GM19467 (cell line): ENCODE data around the gene TPRG1.
A peak's percentile ranks its signal among the peaks of the same experiment; 100 is the strongest.

Source experiments
- ATAC-seq: cut with Tn5 transposase; IDR thresholded peaks from one replicate; pipeline ENCODE4 v1.9.1; 2021; ENCODE audit warnings: mild to moderate bottlenecking, moderate library complexity; ENCODE audit not compliant: unreplicated experiment

The TPRG1 gene

DNA sequence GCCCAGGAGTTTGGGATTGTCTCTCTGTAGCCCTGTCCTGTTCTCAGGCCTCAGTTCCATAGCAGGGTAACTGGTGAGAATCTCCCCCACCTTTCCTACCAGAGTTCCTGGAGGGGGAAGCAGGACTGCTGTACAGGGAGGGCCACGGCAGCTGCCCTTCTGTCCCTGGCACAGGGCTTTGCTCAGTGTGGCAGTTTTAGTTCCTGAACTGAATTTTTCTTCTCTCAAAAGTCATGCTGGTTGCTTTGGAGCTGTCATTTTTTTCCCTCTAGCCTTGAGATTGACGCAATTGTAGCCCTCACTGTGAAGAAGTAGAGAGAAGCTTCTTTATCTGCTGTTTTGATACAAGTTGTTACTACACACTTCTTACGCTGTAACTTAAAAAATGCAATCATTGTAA, 55.5 kb downstream of the TPRG1 start:
- no peak for ATAC-seq

DNA sequence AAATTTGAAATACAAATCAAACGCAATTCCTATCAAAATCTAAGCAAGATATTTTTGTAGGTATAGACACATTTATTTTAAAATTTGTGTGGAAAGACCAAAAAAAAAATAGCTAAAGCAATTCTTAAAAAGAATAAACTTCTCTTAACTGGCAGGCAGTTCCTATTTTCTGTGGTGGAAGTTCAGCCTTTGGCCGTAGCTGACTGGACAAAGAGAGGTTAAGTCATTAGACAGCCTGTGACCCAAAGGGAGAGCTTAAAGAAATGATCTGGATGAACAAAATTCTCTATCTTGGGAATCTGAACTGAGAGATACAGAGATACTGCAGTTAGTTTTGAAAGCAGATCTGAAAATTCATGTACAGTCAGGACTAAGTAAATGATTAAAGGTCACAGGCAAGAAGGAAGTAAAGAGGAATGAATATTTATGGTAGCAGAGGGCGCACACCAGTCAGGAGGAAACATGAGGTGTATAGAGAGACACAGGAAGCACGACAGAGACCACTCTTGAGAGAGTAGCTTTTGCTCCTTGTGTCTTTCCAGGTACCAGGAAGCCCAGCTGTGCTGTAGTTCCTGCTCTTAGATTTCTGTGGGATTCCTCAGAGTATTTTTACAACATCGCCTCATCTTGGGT, 57.5 kb downstream of the TPRG1 start:
- ATAC-seq, result peak; percentile 86

DNA sequence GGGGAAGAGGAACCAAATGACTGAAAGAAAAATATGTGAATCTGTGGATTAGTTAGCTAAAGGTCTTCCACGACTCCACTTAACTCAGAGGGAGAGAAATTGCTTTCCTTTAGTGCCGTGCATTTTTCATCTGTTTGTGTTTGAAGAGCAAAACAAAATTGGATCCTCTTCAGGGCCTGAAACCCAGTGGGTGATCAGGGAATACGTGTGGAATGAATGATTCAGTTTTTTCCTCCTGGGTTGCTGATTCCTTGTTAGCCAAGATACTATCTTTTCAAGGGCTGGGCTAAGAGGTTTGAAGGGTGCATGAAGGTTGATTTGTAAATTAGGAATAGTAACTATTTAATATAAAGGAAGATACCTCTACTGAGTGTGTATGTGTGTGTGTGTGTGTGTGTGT, 61.0 kb downstream of the TPRG1 start:
- no peak for ATAC-seq

DNA sequence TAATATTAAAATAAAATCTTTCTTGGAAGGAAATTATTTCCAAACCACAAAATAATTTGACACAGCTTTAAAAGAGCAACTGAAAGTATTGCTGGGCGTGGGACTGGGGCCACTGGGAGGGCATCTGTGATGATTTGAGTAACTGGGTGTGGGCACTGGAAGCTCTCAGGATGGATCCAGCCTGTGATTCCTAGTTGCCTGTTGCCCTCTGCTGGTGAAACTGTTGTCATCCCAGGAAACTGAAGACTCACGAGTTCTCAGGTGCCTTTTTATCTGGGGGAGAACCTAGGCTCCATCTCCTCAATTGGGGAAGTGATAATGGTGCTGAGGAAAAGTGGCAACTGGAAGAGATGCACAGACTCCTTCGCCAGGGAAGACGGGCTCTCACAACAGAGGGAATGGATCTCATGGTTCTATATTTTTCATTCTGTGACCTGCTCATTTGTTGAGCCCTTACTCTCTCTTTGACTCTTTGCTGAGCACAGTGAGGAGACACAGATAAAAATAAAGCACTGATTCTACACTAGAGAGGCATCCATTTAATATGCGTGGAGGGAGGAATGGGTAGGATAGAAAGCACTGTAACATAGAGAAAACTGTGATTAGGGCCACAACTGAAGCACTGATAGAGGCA, 61.6 kb downstream of the TPRG1 start:
- ATAC-seq, result no peak

DNA sequence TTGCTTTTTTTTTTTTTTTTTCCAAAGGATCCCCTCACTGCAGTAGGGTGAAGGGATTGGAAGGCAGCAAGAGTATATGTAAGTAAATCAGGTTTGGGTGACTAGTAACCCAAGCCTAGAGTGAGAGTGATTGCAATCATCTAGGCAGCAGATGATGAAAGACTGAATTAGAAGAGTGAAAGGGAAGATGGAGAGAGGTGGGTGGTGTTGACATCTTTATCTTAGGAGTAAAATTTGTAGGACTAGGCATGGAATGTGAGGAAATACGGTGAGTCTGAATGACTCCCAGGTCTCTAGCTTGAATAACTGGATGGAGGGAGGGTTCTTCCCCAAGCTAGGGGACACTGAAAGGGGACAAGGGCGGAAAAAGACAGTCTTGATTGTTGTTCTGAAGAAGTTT, 63.4 kb downstream of the TPRG1 start:
- ATAC-seq, result no peak

DNA sequence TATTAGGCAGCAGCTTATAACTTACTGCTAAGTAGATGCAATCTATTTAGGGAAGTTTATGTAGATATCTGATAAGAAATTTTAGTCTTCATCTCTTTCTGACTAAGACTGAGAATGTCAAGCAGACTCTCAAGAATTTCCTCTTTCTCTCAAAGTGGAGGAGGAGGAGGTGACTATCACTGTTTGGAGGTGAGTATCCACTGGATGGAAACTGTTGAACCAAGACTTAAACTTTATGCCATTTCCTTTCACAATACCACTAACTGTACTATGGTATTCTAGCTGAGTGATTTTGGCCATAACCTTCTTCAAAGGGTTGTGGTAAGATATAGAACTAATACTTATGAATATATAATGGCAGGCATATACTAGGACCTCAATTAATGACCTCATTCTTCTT, 64.6 kb downstream of the TPRG1 start:
- ATAC-seq, result peak; percentile 57

DNA sequence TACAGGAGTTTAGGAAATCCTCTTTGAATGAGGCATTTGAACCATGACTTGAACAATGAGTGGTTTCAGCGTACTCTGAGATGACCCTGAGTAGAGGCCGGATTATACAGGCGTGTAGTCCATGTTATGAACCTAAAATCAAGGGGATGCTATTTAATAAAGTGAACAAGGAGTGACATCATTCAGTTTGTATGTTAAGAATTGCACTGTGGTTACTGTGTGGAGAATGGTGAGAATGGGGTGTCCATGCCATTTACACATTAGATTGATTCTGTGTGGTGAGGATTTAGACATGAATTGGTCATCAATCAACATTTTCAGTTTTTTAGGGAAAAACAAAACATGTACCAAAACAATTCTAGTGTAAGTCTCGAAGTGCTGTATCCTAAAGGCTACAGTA, 65.8 kb downstream of the TPRG1 start:
- no peak for ATAC-seq

DNA sequence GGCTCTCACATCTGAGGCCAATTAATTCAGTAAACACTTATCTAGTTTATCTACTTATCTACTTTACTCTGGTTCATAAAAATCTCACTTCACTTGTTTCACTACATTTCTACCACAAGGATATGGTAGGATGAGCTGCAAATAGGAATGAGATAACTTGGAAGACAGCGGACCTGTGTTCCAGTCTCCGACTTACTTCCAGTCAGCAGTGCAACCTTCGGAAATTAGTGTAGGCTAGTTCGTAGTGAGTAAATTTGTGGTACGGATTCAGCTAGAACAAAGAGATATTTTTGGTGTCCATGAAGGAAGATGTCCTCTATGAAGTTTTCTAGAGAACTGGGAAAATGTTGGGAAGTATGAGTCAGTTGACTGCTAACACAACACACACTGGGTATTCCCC, 66.3 kb downstream of the TPRG1 start:
- ATAC-seq, result no peak

DNA sequence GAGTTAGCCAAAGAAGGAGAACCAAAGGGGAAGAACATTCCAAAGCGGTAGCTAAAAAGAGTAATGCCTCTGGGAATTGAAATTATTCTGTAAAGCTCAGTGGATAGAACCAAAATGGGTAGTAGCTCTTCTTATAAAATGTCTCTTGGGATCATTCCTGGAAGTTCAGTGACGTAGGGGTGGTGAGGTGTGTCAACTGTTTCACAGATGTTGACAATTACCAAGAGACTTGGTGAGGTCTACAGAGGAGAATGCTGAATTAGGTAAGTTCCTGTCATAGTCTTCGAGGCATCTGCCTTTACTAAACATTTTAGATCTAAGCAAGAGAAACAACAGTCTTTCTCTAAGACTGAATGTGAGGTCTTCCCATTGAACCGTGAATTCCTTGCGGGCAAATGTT, 67.8 kb downstream of the TPRG1 start:
- ATAC-seq, result no peak

DNA sequence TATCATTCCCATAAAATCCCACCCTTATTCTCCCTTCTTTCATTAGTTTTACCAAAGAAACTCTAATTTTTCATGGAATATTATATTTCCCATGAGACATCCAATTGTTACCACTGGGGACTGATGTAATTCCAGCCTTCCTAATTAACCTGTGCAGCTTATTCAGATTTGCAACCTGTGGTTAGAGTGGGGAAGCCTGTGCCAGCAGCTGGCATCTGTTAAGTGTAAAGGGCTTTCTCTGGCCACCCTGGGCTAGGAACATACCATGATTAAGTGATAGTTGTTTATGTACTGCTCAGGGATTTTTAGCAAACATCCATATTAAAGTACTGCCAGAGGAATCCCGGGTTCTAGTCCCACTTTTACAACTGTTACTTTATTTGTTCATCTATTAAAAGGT, 78.2 kb downstream of the TPRG1 start:
- no peak for ATAC-seq

DNA sequence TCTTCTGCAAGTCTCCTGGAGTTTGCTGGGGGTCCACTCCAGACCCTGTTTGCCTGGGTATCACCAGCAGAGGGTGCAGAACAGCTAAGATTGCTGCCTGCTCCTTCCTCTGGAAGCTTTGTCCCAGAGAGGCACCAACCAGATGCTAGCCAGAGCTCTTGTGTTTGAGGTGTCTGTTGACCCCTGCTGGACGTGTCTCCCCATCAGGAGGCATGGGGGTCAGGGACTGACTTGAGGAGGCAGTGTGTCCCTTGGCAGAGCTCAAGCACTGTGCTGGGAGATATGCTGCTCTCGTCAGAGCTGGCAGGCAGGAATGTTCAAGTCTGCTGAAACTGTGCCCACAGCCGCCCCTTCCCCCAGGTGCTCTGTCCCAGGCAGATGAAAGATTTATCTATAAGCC, 86.5 kb downstream of the TPRG1 start:
- ATAC-seq, result no peak

DNA sequence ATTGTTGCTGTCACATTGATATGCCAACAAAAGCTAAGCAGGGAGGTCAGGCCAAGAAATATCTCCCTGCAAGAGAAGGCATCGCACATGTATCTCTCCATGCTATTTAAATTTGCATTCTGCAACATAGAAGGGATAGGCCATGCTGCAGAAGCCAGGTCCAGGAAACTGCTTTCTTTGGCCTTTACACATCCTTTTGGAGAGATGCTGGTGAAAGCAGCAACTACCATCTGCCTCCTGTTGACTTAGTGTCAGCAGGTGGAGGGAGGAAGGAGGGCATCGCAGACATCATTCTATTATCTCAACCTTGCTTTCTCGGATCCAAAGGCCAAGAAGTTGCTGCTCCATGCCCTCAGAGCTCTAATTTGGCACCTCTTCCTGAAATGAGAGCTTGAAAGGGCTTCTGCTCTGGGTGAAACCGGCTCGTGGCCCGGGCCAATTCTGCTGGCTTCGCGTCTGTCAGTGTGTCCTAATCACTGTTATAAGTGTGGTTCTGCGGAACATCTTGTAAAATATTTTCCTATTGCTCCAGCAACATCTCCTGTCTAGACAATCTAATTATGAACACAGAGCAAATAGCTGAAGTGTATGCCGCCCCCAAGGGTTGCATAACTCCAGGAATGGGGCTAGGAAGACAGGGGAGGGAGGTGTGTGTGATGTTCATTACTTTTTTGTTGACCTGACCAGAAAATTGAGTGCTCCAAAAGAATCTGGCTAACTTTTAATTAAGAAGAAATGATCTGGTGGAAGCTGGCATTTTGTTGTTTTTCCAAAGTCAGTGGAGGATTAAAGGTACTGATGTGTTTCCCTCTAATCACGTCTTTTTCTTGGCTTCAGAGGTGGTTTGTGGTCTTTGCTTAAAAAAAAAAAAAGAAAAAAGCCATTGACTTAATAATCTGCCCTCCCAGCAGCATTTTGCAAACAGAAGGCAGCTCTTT, 89.1 kb downstream of the TPRG1 start:
- ATAC-seq, result no peak

DNA sequence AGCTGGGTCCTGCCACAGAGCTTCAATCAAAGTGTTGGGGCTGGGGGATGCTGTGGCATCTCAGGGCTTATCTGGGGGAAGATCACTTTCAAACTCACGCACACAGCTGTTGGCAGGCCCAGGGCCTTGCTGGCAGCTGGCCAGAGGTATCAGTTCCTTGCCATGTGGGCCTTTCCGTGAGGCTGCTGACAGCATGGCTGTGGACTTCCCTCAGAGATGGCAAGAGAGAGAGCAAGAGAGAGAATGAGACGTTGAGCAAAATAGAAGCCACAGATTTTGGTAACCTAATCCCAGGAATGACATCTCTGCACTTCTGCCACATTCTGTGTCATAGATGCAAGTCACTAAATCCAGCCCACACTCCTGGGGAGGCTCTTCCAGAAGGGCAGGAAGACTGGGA, 91.0 kb downstream of the TPRG1 start:
- ATAC-seq, result no peak

DNA sequence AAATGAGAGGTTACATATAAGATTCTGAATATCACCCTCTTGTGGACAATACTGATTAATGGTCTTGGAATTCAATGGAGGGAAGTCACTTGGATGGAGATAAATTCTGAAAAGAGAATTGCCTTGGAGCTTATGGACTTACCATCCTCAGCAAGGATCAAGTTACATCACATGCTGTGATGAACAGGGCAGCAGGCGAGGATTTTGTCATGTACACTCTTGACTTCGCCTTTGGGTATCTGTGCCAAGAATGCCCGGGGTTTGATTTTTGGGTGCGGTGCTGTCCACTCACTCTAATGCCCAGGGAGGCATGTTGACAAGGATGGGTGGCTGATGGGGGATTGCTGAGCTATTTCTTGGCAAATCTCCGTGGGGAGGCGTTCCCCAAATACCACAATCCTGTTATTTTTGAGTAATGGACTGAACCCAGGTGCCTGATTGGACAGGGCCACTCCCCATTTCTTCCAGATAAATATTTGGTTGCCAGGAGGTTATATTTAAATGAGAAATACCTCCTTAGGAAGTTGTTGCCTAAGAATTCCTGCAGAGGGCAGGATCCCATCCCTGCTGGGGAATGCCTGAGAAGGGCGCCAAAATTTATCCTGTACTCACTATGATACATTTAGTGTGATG, 96.3 kb downstream of the TPRG1 start:
- no peak for ATAC-seq

DNA sequence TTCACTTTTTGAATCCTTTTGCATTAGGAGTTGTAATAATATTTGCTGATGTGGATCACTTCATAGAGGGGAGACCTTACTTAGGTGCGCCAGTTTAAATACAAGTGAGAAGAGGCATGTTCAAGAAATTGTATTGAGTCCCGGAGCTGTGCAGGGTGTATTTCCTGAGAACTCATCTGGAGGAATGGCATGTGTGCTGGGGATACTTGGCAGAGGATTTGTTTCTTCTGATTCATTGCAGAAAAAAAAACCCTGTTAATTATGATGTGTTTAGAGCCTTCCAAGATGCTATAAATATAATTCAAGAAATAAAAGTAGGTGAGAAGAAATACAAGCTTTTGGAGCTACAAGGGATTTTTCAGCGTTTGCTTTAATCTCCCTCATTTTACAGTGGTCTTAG, 97.6 kb downstream of the TPRG1 start:
- ATAC-seq, result no peak

DNA sequence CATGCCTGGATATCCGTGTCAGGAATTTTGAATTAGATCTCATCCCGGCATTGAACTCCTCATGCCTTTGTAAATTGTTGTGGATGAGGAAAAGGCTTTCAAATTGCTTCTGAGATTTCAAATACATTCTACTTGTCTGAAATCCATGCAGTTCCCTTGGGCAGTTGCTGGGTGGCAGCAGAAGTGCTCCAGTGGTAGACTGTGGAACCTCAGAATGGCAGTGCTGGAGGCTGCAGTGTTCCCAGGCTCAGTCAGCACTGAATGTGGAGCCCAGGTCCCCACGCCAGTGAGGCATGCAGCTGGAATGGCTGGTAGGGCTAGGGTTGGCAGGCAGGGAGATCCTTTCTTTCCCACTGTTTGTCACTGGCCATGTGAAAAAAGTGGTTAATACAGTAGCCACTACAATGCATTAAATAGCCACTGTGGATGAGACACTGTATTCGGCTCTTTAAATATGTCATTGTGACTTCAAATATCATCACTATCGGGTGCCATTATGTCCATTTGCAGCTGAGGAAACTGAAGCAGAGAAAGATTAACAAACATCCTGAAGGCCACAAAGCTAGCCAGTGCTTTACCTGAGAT, 98.6 kb downstream of the TPRG1 start:
- ATAC-seq, result peak; percentile 82

DNA sequence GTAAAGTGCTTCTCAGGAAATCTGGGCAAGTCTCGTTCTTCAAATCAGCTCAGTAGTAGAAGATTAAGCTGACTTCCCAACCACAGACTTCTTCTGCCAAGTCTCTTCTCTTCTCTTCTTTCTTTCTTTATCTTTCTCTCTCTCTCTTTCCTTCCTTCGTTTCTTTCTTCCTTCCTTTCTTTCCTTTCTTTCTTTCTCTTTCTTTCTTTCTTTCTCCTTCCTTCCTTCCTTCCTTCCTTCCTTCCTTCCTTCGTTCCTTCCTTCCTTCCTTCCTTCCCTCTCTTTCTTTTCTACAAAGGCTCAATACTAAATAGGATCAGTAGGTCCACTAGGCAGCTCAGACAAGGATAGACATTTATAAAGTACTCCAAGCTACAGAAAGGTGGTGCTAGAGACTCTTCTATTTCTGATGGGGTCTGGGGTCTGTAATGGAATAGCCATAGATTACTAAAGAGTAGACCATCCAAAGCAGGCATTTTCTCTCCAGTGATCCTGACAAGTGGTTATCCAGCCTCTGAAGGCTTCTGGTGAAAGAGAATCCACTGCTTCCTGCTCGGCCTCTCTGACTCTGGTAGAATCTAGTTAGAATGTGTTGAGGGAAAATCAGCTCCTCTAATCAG, 100.8 kb downstream of the TPRG1 start:
- no peak for ATAC-seq

DNA sequence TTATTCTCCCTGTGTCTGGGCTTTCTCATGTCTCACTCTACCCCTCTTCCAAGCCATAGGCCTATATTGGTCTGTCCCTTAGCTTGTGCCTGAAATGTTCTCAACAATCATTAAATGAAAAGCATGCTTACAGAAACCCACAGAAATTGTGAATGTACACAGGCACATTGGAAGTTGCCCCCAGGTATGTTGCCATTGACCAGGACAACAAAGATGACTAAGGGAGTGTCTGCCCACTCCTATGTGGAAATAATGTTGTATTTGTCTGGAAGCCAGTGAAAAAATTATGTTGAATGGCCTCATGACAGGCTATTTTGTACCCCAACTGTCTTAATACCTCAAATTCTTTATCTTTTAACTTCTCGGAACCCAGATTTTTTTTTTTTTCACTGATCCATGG, 102.0 kb downstream of the TPRG1 start:
- ATAC-seq, result no peak

DNA sequence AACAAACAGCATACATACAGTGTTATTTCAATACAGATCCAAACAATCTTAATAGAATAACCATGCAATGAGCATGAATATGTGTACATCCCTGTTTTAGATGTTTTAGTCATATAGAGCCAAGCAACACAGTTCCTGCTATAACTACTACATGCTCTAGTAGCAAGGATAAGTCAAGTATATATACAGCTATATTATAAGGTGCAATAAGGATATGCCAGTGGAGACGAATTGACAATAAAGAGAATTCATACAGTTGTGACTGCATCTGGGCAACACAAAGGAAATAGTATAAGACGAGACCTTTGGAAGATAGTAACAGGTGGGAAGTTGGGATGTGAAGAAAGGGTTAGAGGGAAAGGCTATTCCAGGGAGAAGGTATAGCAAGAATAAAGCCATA, 103.4 kb downstream of the TPRG1 start:
- ATAC-seq, result no peak

DNA sequence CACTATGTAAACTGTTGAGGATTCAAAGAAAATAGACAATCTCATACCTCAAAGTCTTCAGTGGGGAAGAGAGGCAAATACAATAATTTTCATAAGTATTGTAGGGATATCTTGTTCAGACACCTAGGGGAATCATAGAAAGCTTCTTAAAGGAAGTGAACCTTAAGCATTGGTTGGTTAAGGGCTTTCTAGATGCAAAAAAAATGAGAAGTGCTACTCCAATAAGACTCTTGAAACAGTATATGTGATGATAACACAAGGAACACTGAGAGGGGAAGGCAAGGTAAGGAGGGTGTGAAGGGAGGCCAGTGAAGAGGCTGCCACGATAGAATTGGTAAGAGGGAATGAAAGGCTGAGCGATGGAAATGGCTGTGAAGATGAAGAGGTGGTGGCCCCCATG, 104.1 kb downstream of the TPRG1 start:
- no peak for ATAC-seq
